Measurements from ENCODE around the gene BFSP1.

The BFSP1 gene

GRCh38 chr20:17519606-17520285 is 11.4 kb downstream of the BFSP1 start (continued):
- no peak for TF ChIP-seq ZNF324 (tag by site-specific recombination; IDR thresholded peaks at IDR 0.05)
- no peak for TF ChIP-seq ZNF558 (tag by site-specific recombination; IDR thresholded peaks at IDR 0.05)
- TF ChIP-seq ZNF155 (tag by site-specific recombination; IDR thresholded peaks at IDR 0.05): no peak
- no peak for TF ChIP-seq ZNF501 (tag by site-specific recombination; IDR thresholded peaks at IDR 0.05)
- no peak for TF ChIP-seq ZNF398 (tag by site-specific recombination; IDR thresholded peaks at IDR 0.05)
- no peak for TF ChIP-seq ZNF18 (tag by site-specific recombination; IDR thresholded peaks at IDR 0.05)
- TF ChIP-seq ZNF707 (tag by site-specific recombination; IDR thresholded peaks at IDR 0.05): no peak

GRCh38 chr20:17518339-17519052 is 12.7 kb downstream of the BFSP1 start:
- ChIA-PET CTCF (no interaction called here), POLR2A (no interaction called here)
- no peak for TF ChIP-seq ZNF549 (tag by site-specific recombination; IDR thresholded peaks at IDR 0.05)
- TF ChIP-seq REPIN1 (tag by site-specific recombination; IDR thresholded peaks at IDR 0.05; ENCODE audit: low read depth): no peak
- no peak for TF ChIP-seq ZFHX2 (tag by site-specific recombination; conservative IDR thresholded peaks at IDR 0.05)
- TF ChIP-seq ZNF16 (tag by site-specific recombination; IDR thresholded peaks at IDR 0.05; ENCODE audit: low read depth): no peak
- TF ChIP-seq ZNF677 (tag by site-specific recombination; IDR thresholded peaks at IDR 0.05): no peak
- TF ChIP-seq ZBTB44 (tag by site-specific recombination; IDR thresholded peaks at IDR 0.05): no peak
- TF ChIP-seq TRIM28 (IDR thresholded peaks at IDR 0.05; ENCODE audit: borderline replicate concordance, low read length): no peak
- TF ChIP-seq ZNF350 (tag by site-specific recombination; IDR thresholded peaks at IDR 0.05): no peak
- TF ChIP-seq, protein P1, sequence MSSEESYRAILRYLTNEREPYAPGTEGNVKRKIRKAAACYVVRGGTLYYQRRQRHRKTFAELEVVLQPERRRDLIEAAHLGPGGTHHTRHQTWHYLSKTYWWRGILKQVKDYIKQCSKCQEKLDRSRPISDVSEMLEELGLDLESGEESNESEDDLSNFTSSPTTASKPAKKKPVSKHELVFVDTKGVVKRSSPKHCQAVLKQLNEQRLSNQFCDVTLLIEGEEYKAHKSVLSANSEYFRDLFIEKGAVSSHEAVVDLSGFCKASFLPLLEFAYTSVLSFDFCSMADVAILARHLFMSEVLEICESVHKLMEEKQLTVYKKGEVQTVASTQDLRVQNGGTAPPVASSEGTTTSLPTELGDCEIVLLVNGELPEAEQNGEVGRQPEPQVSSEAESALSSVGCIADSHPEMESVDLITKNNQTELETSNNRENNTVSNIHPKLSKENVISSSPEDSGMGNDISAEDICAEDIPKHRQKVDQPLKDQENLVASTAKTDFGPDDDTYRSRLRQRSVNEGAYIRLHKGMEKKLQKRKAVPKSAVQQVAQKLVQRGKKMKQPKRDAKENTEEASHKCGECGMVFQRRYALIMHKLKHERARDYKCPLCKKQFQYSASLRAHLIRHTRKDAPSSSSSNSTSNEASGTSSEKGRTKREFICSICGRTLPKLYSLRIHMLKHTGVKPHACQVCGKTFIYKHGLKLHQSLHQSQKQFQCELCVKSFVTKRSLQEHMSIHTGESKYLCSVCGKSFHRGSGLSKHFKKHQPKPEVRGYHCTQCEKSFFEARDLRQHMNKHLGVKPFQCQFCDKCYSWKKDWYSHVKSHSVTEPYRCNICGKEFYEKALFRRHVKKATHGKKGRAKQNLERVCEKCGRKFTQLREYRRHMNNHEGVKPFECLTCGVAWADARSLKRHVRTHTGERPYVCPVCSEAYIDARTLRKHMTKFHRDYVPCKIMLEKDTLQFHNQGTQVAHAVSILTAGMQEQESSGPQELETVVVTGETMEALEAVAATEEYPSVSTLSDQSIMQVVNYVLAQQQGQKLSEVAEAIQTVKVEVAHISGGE (tag by site-specific recombination; conservative IDR thresholded peaks at IDR 0.05; ENCODE audit: low read depth): no peak
- no peak for TF ChIP-seq ZFP69B (tag by site-specific recombination; IDR thresholded peaks at IDR 0.05)
- no peak for TF ChIP-seq ZNF341 (tag by site-specific recombination; IDR thresholded peaks at IDR 0.05; ENCODE audit: low read depth)
- TF ChIP-seq ZNF2 (tag by site-specific recombination; IDR thresholded peaks at IDR 0.05): no peak
- TF ChIP-seq ZNF211 (tag by site-specific recombination; IDR thresholded peaks at IDR 0.05; ENCODE audit: low read depth): no peak
- TF ChIP-seq, protein P2, sequence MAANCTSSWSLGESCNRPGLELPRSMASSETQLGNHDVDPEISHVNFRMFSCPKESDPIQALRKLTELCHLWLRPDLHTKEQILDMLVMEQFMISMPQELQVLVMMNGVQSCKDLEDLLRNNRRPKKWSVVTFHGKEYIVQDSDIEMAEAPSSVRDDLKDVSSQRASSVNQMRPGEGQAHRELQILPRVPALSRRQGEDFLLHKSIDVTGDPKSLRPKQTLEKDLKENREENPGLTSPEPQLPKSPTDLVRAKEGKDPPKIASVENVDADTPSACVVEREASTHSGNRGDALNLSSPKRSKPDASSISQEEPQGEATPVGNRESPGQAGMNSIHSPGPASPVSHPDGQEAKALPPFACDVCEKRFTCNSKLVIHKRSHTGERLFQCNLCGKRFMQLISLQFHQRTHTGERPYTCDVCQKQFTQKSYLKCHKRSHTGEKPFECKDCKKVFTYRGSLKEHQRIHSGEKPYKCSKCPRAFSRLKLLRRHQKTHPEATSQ (tag by site-specific recombination; IDR thresholded peaks at IDR 0.05): no peak
- TF ChIP-seq, protein P3, sequence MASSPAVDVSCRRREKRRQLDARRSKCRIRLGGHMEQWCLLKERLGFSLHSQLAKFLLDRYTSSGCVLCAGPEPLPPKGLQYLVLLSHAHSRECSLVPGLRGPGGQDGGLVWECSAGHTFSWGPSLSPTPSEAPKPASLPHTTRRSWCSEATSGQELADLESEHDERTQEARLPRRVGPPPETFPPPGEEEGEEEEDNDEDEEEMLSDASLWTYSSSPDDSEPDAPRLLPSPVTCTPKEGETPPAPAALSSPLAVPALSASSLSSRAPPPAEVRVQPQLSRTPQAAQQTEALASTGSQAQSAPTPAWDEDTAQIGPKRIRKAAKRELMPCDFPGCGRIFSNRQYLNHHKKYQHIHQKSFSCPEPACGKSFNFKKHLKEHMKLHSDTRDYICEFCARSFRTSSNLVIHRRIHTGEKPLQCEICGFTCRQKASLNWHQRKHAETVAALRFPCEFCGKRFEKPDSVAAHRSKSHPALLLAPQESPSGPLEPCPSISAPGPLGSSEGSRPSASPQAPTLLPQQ (tag by site-specific recombination; IDR thresholded peaks at IDR 0.05): no peak
- no peak for TF ChIP-seq ZNF626 (tag by site-specific recombination; IDR thresholded peaks at IDR 0.05)
- TF ChIP-seq ZEB2 (tag by site-specific recombination; IDR thresholded peaks at IDR 0.05): no peak
- no peak for TF ChIP-seq ZNF830 (tag by site-specific recombination; IDR thresholded peaks at IDR 0.05; ENCODE audit: low read depth)
- Histone ChIP-seq H3K4me3 (ENCODE audit: low read depth, low read length) (no peak overlapping the region), H3K9me3 (ENCODE audit: control insufficient read depth, insufficient read depth, low read depth, low read length) (no peaks in the 10 kb centered on the region), H3K27ac (ENCODE audit: extremely low read depth, low read depth, low read length) (no peak overlapping the region), H3K4me1 (ENCODE audit: control insufficient read depth, insufficient read depth, low read length) (no peaks in the 10 kb centered on the region), H3K36me3 (ENCODE audit: control insufficient read depth in 2 of 2, insufficient read depth in 1 of 2, low read length in 2 of 2) (no peaks in the 10 kb centered on the region)
